Measurements from ENCODE around the gene SLC37A2. TPM values are rescaled to one million over a fixed set of nuclear protein-coding genes. Genes with fewer than 3 reads are reported as not detected.

The SLC37A2 gene
- total and polyA plus RNA-seq, 2 of the 4 experiments (the other 2 are of a cell fraction), result 0.72 to 1.1 TPM

- Histone ChIP-seq H3K36me3 (ENCODE audit: control insufficient read depth, insufficient read depth, low read length) (no peaks in the 10 kb centered on the region), H4K5ac (ENCODE audit: low read depth, low read length) (no peak overlapping the region), H3K9me3 (ENCODE audit: control insufficient read depth, insufficient read depth, low read length) (no peaks in the 10 kb centered on the region), H3K4me1 (ENCODE audit: control insufficient read depth, insufficient read depth, low read length) (peaks cover 4% of the 10 kb centered on the region; the same call in 1 of the 2 replicates), H3K4me3 (ENCODE audit: insufficient read depth, low read depth, low read length) (no peak overlapping the region), H2BK20ac (ENCODE audit: low read depth, low read length) (no peak overlapping the region), H2BK15ac (ENCODE audit: low read depth, low read length) (no peak overlapping the region), H2BK120ac (ENCODE audit: low read depth, low read length) (no peak overlapping the region), H3K56ac (ENCODE audit: extremely low read depth, insufficient read depth, low read length) (no peak overlapping the region), H4K91ac (ENCODE audit: insufficient read depth, low read depth, low read length) (no peak overlapping the region), H3K79me1 (ENCODE audit: low read depth in 1 of 2, low read length in 2 of 2) (peaks cover 3 to 14% of the 10 kb centered on the region in 2 experiments; a peak in 2 of 4 replicates), H3K9ac (ENCODE audit: low read depth, low read length) (no peak overlapping the region), H2AK9ac (replicated peaks; ENCODE audit: low read depth, low read length, poor library complexity) (no peak overlapping the region), H2AFZ (replicated peaks; ENCODE audit: low read length, poor library complexity) (no peak overlapping the region), H3K4me2 (ENCODE audit: low read depth, low read length) (no peak overlapping the region), H4K20me1 (ENCODE audit: insufficient read depth, low read length) (no peaks in the 10 kb centered on the region), H4K8ac (ENCODE audit: low read depth in 2 of 2, low read length in 2 of 2) (no peak overlapping the region), H3K9me1 (ENCODE audit: insufficient read depth, low read length) (no peaks in the 10 kb centered on the region; the same call in 1 of the 2 replicates), H3K4ac (ENCODE audit: low read depth, low read length) (no peak overlapping the region), H3K27me3 (ENCODE audit: control insufficient read depth, insufficient read depth, low read length) (peaks cover 7% of the 10 kb centered on the region), H3K18ac (ENCODE audit: low read depth, low read length) (no peak overlapping the region), H3K23ac (ENCODE audit: low read depth, low read length) (no peak overlapping the region), H2AK5ac (ENCODE audit: low read depth, low read length) (no peak overlapping the region), H3K14ac (replicated peaks; ENCODE audit: low read depth, low read length) (no peak overlapping the region), H3K27ac (ENCODE audit: insufficient read depth, low read length) (no peak overlapping the region), H2BK5ac (ENCODE audit: low read depth, low read length, poor library complexity, severe bottlenecking) (no peak overlapping the region)
- dilution Hi-C loops (cut with HindIII; ENCODE audit: low sequenced_read_pairs, unreplicated experiment) (no loop called here), intact Hi-C loops (cut with micrococcal nuclease) (no loop called here), in situ Hi-C loops (cut with MboI; ENCODE audit: low sequenced_read_pairs) (no loop called here)
- 75% methylated on average over 2 of the region's 8 CpGs; no CpG with 5 or more reads in 1 of the 2 experiments for WGBS, 2 experiments (ENCODE audit: extremely low coverage in 2 of 2, insufficient read length in 1 of 2)
- no peak for ATAC-seq (ENCODE audit: low read depth)
- no peak for TF ChIP-seq MAFK (IDR thresholded peaks at IDR 0.05; ENCODE audit: low read depth, low read length)
- TF ChIP-seq CTCF (conservative IDR thresholded peaks at IDR 0.05; ENCODE audit: low read depth, low read length), result 0 out of 2 replicates have a peak, but pooled peaks have one; percentile 1
- ChIA-PET POLR2A (ENCODE audit: unreplicated experiment) (no interaction called here), CTCF (no interaction called here)
- no peak for DNase-seq
- no TSS peak for BruUV-seq (replicated peaks)
Observed at GRCh38 chr11:125114518-125114917, 51.4 kb downstream of the SLC37A2 start.

Measured in IMR-90 (cell line).